PC-9 (cell line): Measurements from ENCODE around the gene ARHGEF17. TPM values are rescaled to one million over a fixed set of nuclear protein-coding genes. Genes with fewer than 3 reads are reported as not detected.

Experiments used
- BruUV-seq: library from RNA; stranded (reverse); fragments of 400-500 nt; replicated peaks from 2 replicates; lab custom pipeline; 2021; lab: Mats Ljungman, UMichigan
- CTCF ChIA-PET: fragments of 300-600 bp; sonication (Branson Sonifier 250); formaldehyde crosslinking; loops from one replicate; lab custom pipeline; 2022; ENCODE audit warnings: antibody characterized with exemption; lab: Charles Lee
- POLR2A ChIA-PET: fragments of 300-600 bp; sonication (Branson Sonifier 250); formaldehyde crosslinking; loops from one replicate; lab custom pipeline; 2022; ENCODE audit warnings: antibody characterized with exemption; ENCODE audit not compliant: unreplicated experiment; lab: Charles Lee
- DNase-seq, 2 experiments: peaks; one replicate each; pipeline versions ENCODE4 v3.0.0 to v3.0.0-alpha.2; 2015 to 2022; ENCODE audit warnings: mixed read lengths in 1 of 2
- H2AFZ ChIP-seq: fragments of 200-600 bp; sonication (generic); 2 replicates; pipeline ENCODE4 v1.8.1; 2017; ENCODE audit warnings: antibody characterized with exemption
- H3F3A ChIP-seq: fragments of 200-600 bp; sonication (generic); 2 replicates; pipeline ENCODE4 v1.8.1; 2017; ENCODE audit warnings: antibody characterized with exemption, mild to moderate bottlenecking, low read depth; ENCODE audit not compliant: insufficient read depth
- H3K27ac ChIP-seq: fragments of 200-600 bp; sonication (generic); 2 replicates; pipeline ENCODE4 v1.6.1; 2016; ENCODE audit warnings: mixed run types
- H3K27me3 ChIP-seq: fragments of 200-600 bp; sonication (generic); 2 replicates; pipeline ENCODE4 v1.6.1; 2016; ENCODE audit warnings: low read depth, mixed run types; ENCODE audit not compliant: insufficient read depth
- H3K36me3 ChIP-seq: fragments of 200-600 bp; sonication (generic); 2 replicates; pipeline ENCODE4 v1.6.1; 2016; ENCODE audit warnings: low read depth, mixed run types
- H3K4me1 ChIP-seq: fragments of 200-600 bp; sonication (generic); replicated peaks from 2 replicates; pipeline ENCODE4 v1.6.1; 2016; ENCODE audit warnings: mixed run types; ENCODE audit not compliant: insufficient read depth
- H3K4me2 ChIP-seq: fragments of 200-600 bp; sonication (generic); 2 replicates; pipeline ENCODE4 v1.6.1; 2017; ENCODE audit warnings: mixed run types
- H3K4me3 ChIP-seq: fragments of 200-600 bp; sonication (generic); 2 replicates; pipeline ENCODE4 v1.6.1; 2016; ENCODE audit warnings: mixed run types
- H3K79me2 ChIP-seq: fragments of 200-600 bp; sonication (generic); 2 replicates; pipeline ENCODE4 v1.6.1; 2017; ENCODE audit warnings: low read depth, mixed run types
- H3K9me2 ChIP-seq: fragments of 200-600 bp; sonication (generic); 2 replicates; pipeline ENCODE4 v1.8.1; 2017; ENCODE audit warnings: mild to moderate bottlenecking; ENCODE audit not compliant: insufficient read depth
- H3K9me3 ChIP-seq: fragments of 200-600 bp; sonication (generic); 2 replicates; pipeline ENCODE4 v1.8.1; 2016; ENCODE audit warnings: low read depth; ENCODE audit not compliant: insufficient read depth
- H4K20me1 ChIP-seq: fragments of 200-600 bp; sonication (generic); 2 replicates; pipeline ENCODE4 v1.8.1; 2017; ENCODE audit not compliant: insufficient read depth
- CTCF ChIP-seq: fragments of 200-600 bp; sonication (generic); conservative IDR thresholded peaks from 2 replicates; pipeline ENCODE4 v1.6.1; 2017; ENCODE audit warnings: mixed run types, antibody characterized with exemption, mild to moderate bottlenecking, moderate library complexity
- EZH2 ChIP-seq: fragments of 200-600 bp; sonication (generic); IDR thresholded peaks from 2 replicates; pipeline ENCODE4 v1.8.0; 2017; ENCODE audit warnings: antibody characterized with exemption, low read depth
- intact Hi-C: fragments of 100-400 bp; cut with micrococcal nuclease; formaldehyde crosslinking; loops from one replicate; pipeline ENCODE4 v1.10.0; 2022; ENCODE audit not compliant: unreplicated experiment
- total RNA-seq: library from RNA; stranded (reverse); gene quantifications from 2 replicates; pipeline ENCODE4 v1.2.3, GENCODE V29; 2021

Gene ARHGEF17
- total RNA-seq, 1 experiment from 2014 or later, result 56.9 TPM

- Histone ChIP-seq H3K79me2 (no peaks in the 10 kb centered on the region), H2AFZ (no peak overlapping the region), H3K27ac (no peak overlapping the region), H3K36me3 (no peaks in the 10 kb centered on the region), H3K4me2 (no peak overlapping the region), H3K4me3 (no peak overlapping the region), H3K9me2 (no peaks in the 10 kb centered on the region), H3K27me3 (no peaks in the 10 kb centered on the region), H3K4me1 (no peaks in the 10 kb centered on the region), H3K9me3 (no peaks in the 10 kb centered on the region), H4K20me1 (no peaks in the 10 kb centered on the region), H3F3A (no peaks in the 10 kb centered on the region)
- POLR2A ChIA-PET, result no interaction called here
- TF ChIP-seq CTCF, result no peak
- no peak for TF ChIP-seq EZH2
- intact Hi-C loops, result no loop called here
- no peak for DNase-seq
- BruUV-seq, result no TSS peak
- CTCF ChIA-PET, result interaction anchor here (0.6 kb wide), 1 partner anchor 8 kb away, joined by 4 read pairs; no protein-coding TSS in a partner anchor
These were observed 91.1 kb downstream of the ARHGEF17 start for GRCh38 chr11:73399159-73399590.

- no peaks in the 10 kb centered on the region for H3K9me2 ChIP-seq
- ChIA-PET POLR2A (no interaction called here), CTCF (no interaction called here)
- no peaks in the 10 kb centered on the region for H4K20me1 ChIP-seq
- H3K9me3 ChIP-seq, result no peaks in the 10 kb centered on the region
- no peaks in the 10 kb centered on the region for H3K79me2 ChIP-seq
- no peaks in the 10 kb centered on the region for H3K36me3 ChIP-seq
- H3K27me3 ChIP-seq, result no peaks in the 10 kb centered on the region
- no peak overlapping the region for H3K4me3 ChIP-seq
- H3F3A ChIP-seq, result no peaks in the 10 kb centered on the region
- no TSS peak for BruUV-seq
- no peak overlapping the region for H2AFZ ChIP-seq
- intact Hi-C loops, result no loop called here
- no peak overlapping the region for H3K27ac ChIP-seq
- H3K4me1 ChIP-seq, result no peaks in the 10 kb centered on the region
- TF ChIP-seq CTCF, result no peak
- no peak overlapping the region for H3K4me2 ChIP-seq
- no peak for DNase-seq
These were observed 91.6 kb downstream of the ARHGEF17 start for GRCh38 chr11:73399636-73400035.

- BruUV-seq, result no TSS peak
- no peak for TF ChIP-seq CTCF
- TF ChIP-seq EZH2, result no peak
- Histone ChIP-seq H3K4me3 (no peak overlapping the region), H2AFZ (no peak overlapping the region), H3K9me3 (no peaks in the 10 kb centered on the region), H3K4me2 (no peak overlapping the region), H3K79me2 (no peaks in the 10 kb centered on the region), H3K9me2 (no peaks in the 10 kb centered on the region), H3K36me3 (no peaks in the 10 kb centered on the region), H3K27ac (no peak overlapping the region), H3F3A (no peaks in the 10 kb centered on the region), H3K4me1 (no peaks in the 10 kb centered on the region), H3K27me3 (no peaks in the 10 kb centered on the region), H4K20me1 (no peaks in the 10 kb centered on the region)
- DNase-seq, result no peak
- intact Hi-C loops, result no loop called here
- ChIA-PET POLR2A (no interaction called here), CTCF (no interaction called here)
These were observed 92.2 kb downstream of the ARHGEF17 start for GRCh38 chr11:73400293-73400692.
